Superior temporal gyrus (tissue), 1 donor: ENCODE data around the gene RSRP1.

ENCODE experiments used
- DNase-seq: peaks from one replicate; pipeline ENCODE4 v3.0.0-alpha.2; 2016; ENCODE audit errors: extremely low spot score

Gene RSRP1

DNA sequence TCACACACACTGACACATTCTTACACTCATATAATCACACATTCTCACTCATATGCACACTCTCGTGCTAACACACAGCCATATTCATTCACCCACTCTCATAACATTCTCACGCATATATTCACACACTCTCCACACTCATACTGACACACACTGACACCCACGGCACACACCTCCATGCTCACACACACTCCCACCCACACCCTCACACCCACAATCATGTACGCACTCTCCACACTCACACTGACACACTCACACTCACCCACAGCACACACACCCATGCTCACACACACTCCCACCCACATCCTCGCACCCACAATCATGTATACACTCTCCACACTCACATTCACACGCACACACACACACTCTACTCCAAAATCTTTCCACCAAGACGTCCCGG, 53.2 kb downstream of the RSRP1 start:
- no peak for DNase-seq

- DNase-seq: no peak
Measured at GRCh38 chr1:25193229-25193628, 54.0 kb downstream of the RSRP1 start.
